GM12873 (cell line): ENCODE data around the gene KRT4.

ENCODE experiments used
- CTCF ChIP-seq: IDR thresholded peaks from 2 replicates; pipeline ENCODE4 v1.5.1; 2012; ENCODE audit warnings: low read depth, mild to moderate bottlenecking, moderate library complexity, low read length, control low read depth; ENCODE audit not compliant: insufficient read depth; ENCODE audit errors: missing control alignments

The KRT4 gene

GRCh38 chr12:52805000-52805399 is 8.9 kb downstream of the KRT4 start:
- no peak for TF ChIP-seq CTCF

- no peak for TF ChIP-seq CTCF
Observed at GRCh38 chr12:52802442-52802841, 11.5 kb downstream of the KRT4 start.

- TF ChIP-seq CTCF: no peak
Observed at GRCh38 chr12:52801773-52802172, 12.1 kb downstream of the KRT4 start.

- no peak for TF ChIP-seq CTCF
Observed at GRCh38 chr12:52800259-52800917, 13.5 kb downstream of the KRT4 start.

- no peak for TF ChIP-seq CTCF
Observed at GRCh38 chr12:52799505-52800211, 14.3 kb downstream of the KRT4 start.

GRCh38 chr12:52798671-52799504 is 15.0 kb downstream of the KRT4 start:
- TF ChIP-seq CTCF: no peak
